D721Med (cell line): Measurements from ENCODE around the gene SLCO1B1.
A peak's percentile ranks its signal among the peaks of the same experiment; 100 is the strongest.
"Not testable (repeated sequence)": the region's sequence is repeated elsewhere in the genome, so short reads cannot be mapped to it uniquely, and the experiment has no call there.

Source experiments
- DNase-seq: peaks from one replicate; pipeline ENCODE4 v3.0.0; 2011; ENCODE audit warnings: low spot score; ENCODE audit not compliant: insufficient read length
- FAIRE-seq: peaks from 2 replicates; lab custom pipeline; 2011; peaks lifted over from hg19 to GRCh38; lab: Jason Lieb, UNC
- CTCF ChIP-seq: IDR thresholded peaks from 2 replicates; pipeline ENCODE4 v1.5.1; 2012; ENCODE audit warnings: mild to moderate bottlenecking, control low read depth; ENCODE audit not compliant: insufficient read depth; ENCODE audit errors: missing control alignments

The SLCO1B1 gene

GRCh38 chr12:21129906-21130305 is 1.1 kb upstream of the SLCO1B1 start:
- TF ChIP-seq CTCF = no peak
- FAIRE-seq (no peak), DNase-seq (no peak)

- FAIRE-seq, DNase-seq: not testable (repeated sequence)
Observed at GRCh38 chr12:21137318-21137999, 6.5 kb downstream of the SLCO1B1 start.

GRCh38 chr12:21138016-21138415 is 7.0 kb downstream of the SLCO1B1 start:
- TF ChIP-seq CTCF = no peak
- DNase-seq (no peak), FAIRE-seq (no peak)

- FAIRE-seq = no peak
- DNase-seq = no peak
- no peak for TF ChIP-seq CTCF
Observed at GRCh38 chr12:21144309-21144708, 13.3 kb downstream of the SLCO1B1 start.

- FAIRE-seq = not testable (repeated sequence)
Observed at GRCh38 chr12:21149861-21150260, 18.9 kb downstream of the SLCO1B1 start.

GRCh38 chr12:21151184-21151583 is 20.2 kb downstream of the SLCO1B1 start:
- TF ChIP-seq CTCF = no peak
- FAIRE-seq = no peak
- DNase-seq = no peak

More at GRCh38 chr12:21149861-21150260, 18.9 kb downstream of the SLCO1B1 start:
- DNase-seq = not testable (repeated sequence)

GRCh38 chr12:21155522-21156351 is 24.7 kb downstream of the SLCO1B1 start:
- TF ChIP-seq CTCF = no peak
- FAIRE-seq (no peak), DNase-seq (no peak)

GRCh38 chr12:21165048-21165447 is 34.1 kb downstream of the SLCO1B1 start:
- no peak for TF ChIP-seq CTCF
- no peak for DNase-seq
- FAIRE-seq = peak; percentile 95
